Measurements from ENCODE around the gene MAGEC1.

- TF ChIP-seq CTCF (conservative IDR thresholded peaks at IDR 0.05; ENCODE audit: low read length) (no peak), EZH2phosphoT487 (IDR thresholded peaks at IDR 0.05; ENCODE audit: borderline replicate concordance, low read depth, low read length) (no peak)
These were observed 9.0 kb upstream of the MAGEC1 start for GRCh38 chrX:141894733-141895132.
